Neural cell (in vitro differentiated cells): ENCODE data around the gene LRRC56. TPM values are rescaled to one million over a fixed set of nuclear protein-coding genes. Genes with fewer than 3 reads are reported as not detected.

Source experiments
- H2AFZ ChIP-seq: fragments of 200-600, 300-800 bp; sonication (generic), shearing (Covaris generic); 2 replicates; pipeline ENCODE4 v1.6.0; 2014; ENCODE audit warnings: low read depth, mild to moderate bottlenecking, antibody characterized with exemption, low read length, moderate library complexity
- H3F3A ChIP-seq: fragments of 200-600 bp; shearing (Covaris generic); 2 replicates; pipeline ENCODE4 v1.6.1; 2016; ENCODE audit warnings: mild to moderate bottlenecking, moderate library complexity, mixed read lengths, antibody characterized with exemption, low read length; ENCODE audit not compliant: insufficient read depth, poor library complexity, severe bottlenecking
- H3K27ac ChIP-seq: fragments of 200-600, 300-800 bp; sonication (generic), shearing (Covaris generic); 2 replicates; pipeline ENCODE4 v1.5.1; 2014; ENCODE audit warnings: mild to moderate bottlenecking, low read length, moderate library complexity
- H3K27me3 ChIP-seq: fragments of 300-800, 200-600 bp; sonication (generic), shearing (Covaris generic); 2 replicates; pipeline ENCODE4 v1.6.0; 2014; ENCODE audit warnings: mild to moderate bottlenecking, low read depth, low read length, moderate library complexity; ENCODE audit not compliant: insufficient read depth
- H3K36me3 ChIP-seq: fragments of 300-800, 200-600 bp; sonication (generic), shearing (Covaris generic); 2 replicates; pipeline ENCODE4 v1.5.1; 2014; ENCODE audit warnings: mild to moderate bottlenecking, antibody characterized with exemption, low read length, moderate library complexity; ENCODE audit not compliant: insufficient read depth
- H3K4me2 ChIP-seq: fragments of 300-800, 200-600 bp; sonication (generic), shearing (Covaris generic); 2 replicates; pipeline ENCODE4 v1.6.0; 2014; ENCODE audit warnings: mild to moderate bottlenecking, low read length
- H3K4me3 ChIP-seq: fragments of 300-800, 200-600 bp; sonication (generic), shearing (Covaris generic); 2 replicates; pipeline ENCODE4 v1.5.1; 2014; ENCODE audit warnings: mild to moderate bottlenecking, low read length, moderate library complexity
- H3K79me2 ChIP-seq: fragments of 200-600 bp; shearing (Covaris generic); replicated peaks from 2 replicates; pipeline ENCODE4 v1.6.0; 2014; ENCODE audit warnings: mild to moderate bottlenecking, low read length, moderate library complexity; ENCODE audit not compliant: insufficient read depth
- H3K9ac ChIP-seq: fragments of 300-800, 200-600 bp; sonication (generic), shearing (Covaris generic); 2 replicates; pipeline ENCODE4 v1.6.1; 2016; ENCODE audit warnings: mild to moderate bottlenecking, low read length, mixed read lengths
- H3K9me2 ChIP-seq: fragments of 200-600 bp; shearing (Covaris generic); 2 replicates; pipeline ENCODE4 v1.6.1; 2016; ENCODE audit warnings: mild to moderate bottlenecking, low read length, mixed read lengths; ENCODE audit not compliant: insufficient read depth
- H3K9me3 ChIP-seq: fragments of 200-600, 300-800 bp; sonication (generic), shearing (Covaris generic); 2 replicates; pipeline ENCODE4 v1.6.1; 2016; ENCODE audit warnings: mild to moderate bottlenecking, mixed run types, low read length, moderate library complexity, mixed read lengths
- H4K20me1 ChIP-seq: fragments of 200-600 bp; shearing (Covaris generic); 2 replicates; pipeline ENCODE4 v1.6.1; 2016; ENCODE audit warnings: mild to moderate bottlenecking, mixed run types; ENCODE audit not compliant: insufficient read depth
- CTCF ChIP-seq: fragments of 450-650 bp; IDR thresholded peaks from 2 replicates; pipeline ENCODE4 v1.5.1; 2014; ENCODE audit warnings: antibody characterized with exemption, mild to moderate bottlenecking, moderate library complexity; ENCODE audit not compliant: poor library complexity, severe bottlenecking
- EP300 ChIP-seq: fragments of 450-650 bp; conservative IDR thresholded peaks from 2 replicates; pipeline ENCODE4 v1.6.1; 2014; ENCODE audit warnings: antibody characterized with exemption, mild to moderate bottlenecking, moderate library complexity; ENCODE audit not compliant: poor library complexity, severe bottlenecking
- EZH2 ChIP-seq: fragments of 200-600, 300-800 bp; shearing (Covaris generic), sonication (generic); IDR thresholded peaks from 2 replicates; pipeline ENCODE4 v1.6.1; 2014; ENCODE audit warnings: antibody characterized with exemption, low read length, borderline replicate concordance, mild to moderate bottlenecking; ENCODE audit not compliant: insufficient read depth, poor library complexity, severe bottlenecking
- MXI1 ChIP-seq: fragments of 450-650 bp; conservative IDR thresholded peaks from 2 replicates; pipeline ENCODE4 v1.6.1; 2014; ENCODE audit warnings: antibody characterized with exemption, mild to moderate bottlenecking; ENCODE audit not compliant: poor library complexity, severe bottlenecking
- POLR2AphosphoS5 ChIP-seq: IDR thresholded peaks from 2 replicates; pipeline ENCODE4 v1.6.1; 2012
- RAD21 ChIP-seq: fragments of 450-650 bp; conservative IDR thresholded peaks from 2 replicates; pipeline ENCODE4 v1.6.1; 2014; ENCODE audit warnings: antibody characterized with exemption, mild to moderate bottlenecking, moderate library complexity
- REST ChIP-seq: IDR thresholded peaks from 2 replicates; pipeline ENCODE4 v1.6.1; 2012; ENCODE audit warnings: borderline replicate concordance
- SMC3 ChIP-seq: fragments of 450-650 bp; conservative IDR thresholded peaks from 2 replicates; pipeline ENCODE4 v1.6.1; 2014; ENCODE audit warnings: antibody characterized with exemption, mild to moderate bottlenecking, moderate library complexity; ENCODE audit not compliant: poor library complexity
- TAF1 ChIP-seq: IDR thresholded peaks from 2 replicates; pipeline ENCODE4 v1.6.1; 2012; ENCODE audit warnings: low read depth
- polyA plus RNA-seq: library from polyadenylated mRNA; depleted of rRNA; stranded (reverse); fragments of >200 nt; gene quantifications from 2 replicates; pipeline ENCODE4 v1.2.3, GENCODE V29; 2014

Gene LRRC56
- polyA plus RNA-seq, 1 donor from 2014 or later, result 0.76 TPM

- no peak overlapping the region for H3K9ac ChIP-seq
- no peak for TF ChIP-seq CTCF
- TF ChIP-seq MXI1, result no peak
- TF ChIP-seq RAD21, result no peak
- no peak for TF ChIP-seq EZH2
- TF ChIP-seq TAF1, result no peak
- no peak for TF ChIP-seq SMC3
- no peak for TF ChIP-seq REST
- TF ChIP-seq POLR2AphosphoS5, result no peak
- no peaks in the 10 kb centered on the region for H3K9me3 ChIP-seq
- H3K4me2 ChIP-seq, result no peak overlapping the region
- H2AFZ ChIP-seq, result no peak overlapping the region
- peaks cover 4% of the 10 kb centered on the region for H3K36me3 ChIP-seq
- no peaks in the 10 kb centered on the region for H3K27me3 ChIP-seq
- no peak overlapping the region for H3K4me3 ChIP-seq
- no peaks in the 10 kb centered on the region for H3F3A ChIP-seq
- no peaks in the 10 kb centered on the region for H4K20me1 ChIP-seq
- no peaks in the 10 kb centered on the region for H3K9me2 ChIP-seq
- H3K79me2 ChIP-seq, result no peaks in the 10 kb centered on the region
- no peak overlapping the region for H3K27ac ChIP-seq
These were observed 59.0 kb downstream of the LRRC56 start for GRCh38 chr11:596374-596773.

- H3F3A ChIP-seq, result no peaks in the 10 kb centered on the region
- no peak overlapping the region for H3K4me3 ChIP-seq
- H3K36me3 ChIP-seq, result peaks cover 4% of the 10 kb centered on the region
- TF ChIP-seq SMC3 (no peak), EZH2 (no peak), TAF1 (no peak), RAD21 (no peak), CTCF (no peak), POLR2AphosphoS5 (no peak), EP300 (no peak), REST (no peak), MXI1 (no peak)
- H4K20me1 ChIP-seq, result no peaks in the 10 kb centered on the region
- H3K9me2 ChIP-seq, result no peaks in the 10 kb centered on the region
- H3K9ac ChIP-seq, result no peak overlapping the region
- no peaks in the 10 kb centered on the region for H3K79me2 ChIP-seq
- no peaks in the 10 kb centered on the region for H3K27me3 ChIP-seq
- H3K27ac ChIP-seq, result no peak overlapping the region
- no peak overlapping the region for H2AFZ ChIP-seq
- no peak overlapping the region for H3K4me2 ChIP-seq
- no peaks in the 10 kb centered on the region for H3K9me3 ChIP-seq
These were observed 59.9 kb downstream of the LRRC56 start for GRCh38 chr11:597166-597725.
